Endothelial cell of umbilical vein (primary cell): ENCODE results near the gene UNC5C. TPM values are rescaled to one million over a fixed set of nuclear protein-coding genes. Genes with fewer than 3 reads are reported as not detected.
A peak's percentile ranks its signal among the peaks of the same experiment; 100 is the strongest.
"Not testable (repeated sequence)": the region's sequence is repeated elsewhere in the genome, so short reads cannot be mapped to it uniquely, and the experiment has no call there.

Experiments
- BruUV-seq: library from RNA; stranded (reverse); fragments of 400-500 nt; replicated peaks from 2 replicates; lab custom pipeline; 2021; lab: Mats Ljungman, UMichigan
- CTCF ChIA-PET: fragments of 300-600, 350-600 bp; sonication (Branson Sonifier 250); formaldehyde crosslinking; loops from one replicate; lab custom pipeline; 2021; ENCODE audit warnings: antibody characterized with exemption, inconsistent platforms; lab: Charles Lee
- POLR2A ChIA-PET: fragments of 300-600, 350-600 bp; sonication (Branson Sonifier 250); formaldehyde crosslinking; loops from one replicate; lab custom pipeline; 2021; ENCODE audit warnings: antibody characterized with exemption, inconsistent platforms; lab: Charles Lee
- DNase-seq: peaks from one replicate; pipeline ENCODE4 v3.0.0-alpha.2; 2011; ENCODE audit warnings: low read depth, low spot score
- FAIRE-seq: peaks from 2 replicates; lab custom pipeline; 2011; peaks lifted over from hg19 to GRCh38; lab: Jason Lieb, UNC
- H2AFZ ChIP-seq: 2 replicates; pipeline ENCODE4 v1.6.0; 2012; ENCODE audit warnings: low read depth, low read length, control low read depth, inconsistent platforms
- H3K27ac ChIP-seq: 2 replicates; pipeline ENCODE4 v1.5.1; 2011; ENCODE audit warnings: low read depth, mild to moderate bottlenecking, control low read depth, low read length, moderate library complexity; ENCODE audit not compliant: insufficient read depth
- H3K27me3 ChIP-seq, 2 experiments: 2 replicates each; pipeline versions ENCODE4 v1.6.0 to v1.6.1; 2011; ENCODE audit warnings: low read length in 2 of 2, mixed read lengths in 1 of 2; ENCODE audit not compliant: control insufficient read depth in 2 of 2, insufficient read depth in 2 of 2
- H3K36me3 ChIP-seq, 2 experiments: 2 replicates in 1 of 2; 3 replicates in 1 of 2; pipeline ENCODE4 v1.5.1; 2011; ENCODE audit warnings: low read length in 2 of 2, mild to moderate bottlenecking in 1 of 2, moderate library complexity in 1 of 2; ENCODE audit not compliant: control insufficient read depth in 2 of 2, insufficient read depth in 2 of 2; ENCODE audit errors: extremely low read depth in 1 of 2
- H3K4me1 ChIP-seq: 3 replicates; pipeline ENCODE4 v1.5.1; 2011; ENCODE audit warnings: mild to moderate bottlenecking, low read length; ENCODE audit not compliant: control insufficient read depth, insufficient read depth; ENCODE audit errors: extremely low read depth
- H3K4me2 ChIP-seq: 2 replicates; pipeline ENCODE4 v1.6.1; 2011; ENCODE audit warnings: low read length, control low read depth, mixed read lengths; ENCODE audit not compliant: insufficient read depth
- H3K4me3 ChIP-seq, 3 experiments: fragments of 200-600 bp in 1 of 3; sonication (generic), shearing (Covaris generic) in 1 of 3; replicated peaks in 1 of 3; 2 replicates each; pipeline ENCODE4 v1.5.1; 2011 to 2016; ENCODE audit warnings: control low read depth in 3 of 3, low read length in 3 of 3, mild to moderate bottlenecking in 2 of 3, inconsistent platforms in 1 of 3, low read depth in 1 of 3, moderate library complexity in 1 of 3; ENCODE audit not compliant: insufficient read depth in 1 of 3
- H3K79me2 ChIP-seq: 2 replicates; pipeline ENCODE4 v1.6.0; 2012; ENCODE audit warnings: low read length, inconsistent platforms; ENCODE audit not compliant: control insufficient read depth, insufficient read depth
- H3K9ac ChIP-seq: replicated peaks from 2 replicates; pipeline ENCODE3; 2011; ENCODE audit warnings: low read length, control low read depth; ENCODE audit not compliant: insufficient read depth; ENCODE audit errors: extremely low read depth
- H3K9me1 ChIP-seq: replicated peaks from 3 replicates; pipeline ENCODE4 v1.6.0; 2011; ENCODE audit warnings: mild to moderate bottlenecking, low read length; ENCODE audit not compliant: control insufficient read depth, insufficient read depth; ENCODE audit errors: extremely low read depth
- H3K9me3 ChIP-seq: replicated peaks from 2 replicates; pipeline ENCODE4 v1.5.1; 2012; ENCODE audit warnings: low read length, inconsistent platforms; ENCODE audit not compliant: control insufficient read depth, insufficient read depth
- H4K20me1 ChIP-seq: replicated peaks from 2 replicates; pipeline ENCODE3; 2011; ENCODE audit warnings: mild to moderate bottlenecking, low read length; ENCODE audit not compliant: control insufficient read depth, insufficient read depth; ENCODE audit errors: extremely low read depth
- EZH2 ChIP-seq: IDR thresholded peaks from 2 replicates; pipeline ENCODE4 v1.6.1; 2012; ENCODE audit warnings: borderline replicate concordance, low read depth, mild to moderate bottlenecking, moderate library complexity, low read length, inconsistent platforms; ENCODE audit not compliant: severe bottlenecking
- FOS ChIP-seq: IDR thresholded peaks from 2 replicates; pipeline ENCODE4 v1.6.1; 2011; ENCODE audit warnings: mild to moderate bottlenecking, low read length, moderate library complexity, borderline replicate concordance; ENCODE audit not compliant: insufficient read depth
- GATA2 ChIP-seq: IDR thresholded peaks from 2 replicates; pipeline ENCODE4 v1.7.0; 2011; ENCODE audit warnings: low read depth, mild to moderate bottlenecking, moderate library complexity, mixed read lengths, low read length; ENCODE audit not compliant: insufficient read length, insufficient read depth
- JUN ChIP-seq: IDR thresholded peaks from 2 replicates; pipeline ENCODE4 v1.6.1; 2011; ENCODE audit warnings: borderline replicate concordance, low read depth; ENCODE audit not compliant: insufficient read length, insufficient read depth
- MYC ChIP-seq: IDR thresholded peaks from one replicate; pipeline ENCODE4 v1.6.1; 2011; ENCODE audit warnings: mild to moderate bottlenecking, low read depth, low read length
- POLR2A ChIP-seq: IDR thresholded peaks from 2 replicates; pipeline ENCODE4 v1.6.1; 2012; ENCODE audit warnings: low read depth, mild to moderate bottlenecking, control low read depth, low read length
- POLR2AphosphoS5 ChIP-seq: IDR thresholded peaks from 2 replicates; pipeline ENCODE4 v1.6.1; 2012; ENCODE audit warnings: low read depth, mild to moderate bottlenecking, control low read depth, low read length, moderate library complexity; ENCODE audit not compliant: insufficient read depth
- dilution Hi-C: fragments of 300-500 bp; cut with MboI; formaldehyde crosslinking; loops from one replicate; pipeline ENCODE4 v1.15.0; 2019; ENCODE audit warnings: low sequenced_read_pairs; ENCODE audit not compliant: extremely low pct_ligation_motif_present
- intact Hi-C: fragments of 100-400 bp; cut with micrococcal nuclease; formaldehyde crosslinking; loops from one replicate; pipeline ENCODE4 v1.10.0; 2022
- polyA plus RNA-seq, 4 experiments: library from polyadenylated mRNA; depleted of rRNA in 3 of 4; stranded (reverse) in 3 of 4; unstranded in 1 of 4; fragments of >200 nt; gene quantifications; 2 replicates each; pipeline versions ENCODE4 v1.2.1 to v1.2.3, GENCODE V29; 2011 to 2012; ENCODE audit warnings: missing spikeins in 1 of 4
- total RNA-seq: library from RNA; stranded (reverse); gene quantifications from 2 replicates; pipeline ENCODE4 v1.2.3, GENCODE V29; 2021
- TF ChIP-seq, protein P1 (sequence below), 2 donors: IDR thresholded peaks; 1 replicate in 1 of 2; 2 replicates in 1 of 2; pipeline ENCODE4 v1.5.1; 2011; ENCODE audit warnings: low read length in 2 of 2, mild to moderate bottlenecking in 2 of 2, moderate library complexity in 2 of 2, control low read depth in 1 of 2, inconsistent platforms in 1 of 2, low read depth in 1 of 2; ENCODE audit not compliant: insufficient read depth in 1 of 2; ENCODE audit errors: extremely low read depth in 1 of 2
- TF ChIP-seq, protein P2 (sequence below): IDR thresholded peaks from 2 replicates; pipeline ENCODE4 v1.6.1; 2011; ENCODE audit not compliant: insufficient read depth, insufficient read length

UNC5C gene
- total and polyA plus RNA-seq, 2 donors (not counting 3 experiments of a cell fraction or from before 2014, with no cell fraction given): 0.44 to 0.53 TPM

DNA sequence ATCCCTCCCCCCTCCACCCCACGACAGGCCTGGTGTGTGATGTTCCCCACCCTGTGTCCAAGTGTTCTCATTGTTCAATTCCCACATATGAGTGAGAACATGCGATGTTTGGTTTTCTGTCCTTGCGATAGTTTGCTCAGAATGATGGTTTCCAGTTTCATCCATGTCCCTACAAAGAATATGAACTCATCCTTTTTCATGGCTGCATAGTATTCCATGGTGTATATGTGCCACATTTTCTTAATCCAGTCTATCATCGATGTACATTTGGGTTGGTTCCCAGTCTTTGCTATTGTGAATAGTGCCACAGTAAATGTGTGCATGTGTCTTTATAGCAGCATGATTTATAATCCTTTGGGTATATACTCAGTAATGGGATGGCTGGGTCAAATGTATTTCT is 414.8 kb downstream of the UNC5C start:
- H3K36me3 ChIP-seq, dilution Hi-C loops, H2AFZ ChIP-seq, H3K9ac ChIP-seq, FAIRE-seq, POLR2A ChIA-PET, H4K20me1 ChIP-seq, H3K4me3 ChIP-seq, intact Hi-C loops, H3K27me3 ChIP-seq, H3K9me1 ChIP-seq, DNase-seq, CTCF ChIA-PET, H3K27ac ChIP-seq, BruUV-seq, H3K79me2 ChIP-seq, H3K4me2 ChIP-seq, H3K9me3 ChIP-seq: not testable (repeated sequence)
- H3K4me1 ChIP-seq: peaks cover 15% of the 10 kb centered on the region

DNA sequence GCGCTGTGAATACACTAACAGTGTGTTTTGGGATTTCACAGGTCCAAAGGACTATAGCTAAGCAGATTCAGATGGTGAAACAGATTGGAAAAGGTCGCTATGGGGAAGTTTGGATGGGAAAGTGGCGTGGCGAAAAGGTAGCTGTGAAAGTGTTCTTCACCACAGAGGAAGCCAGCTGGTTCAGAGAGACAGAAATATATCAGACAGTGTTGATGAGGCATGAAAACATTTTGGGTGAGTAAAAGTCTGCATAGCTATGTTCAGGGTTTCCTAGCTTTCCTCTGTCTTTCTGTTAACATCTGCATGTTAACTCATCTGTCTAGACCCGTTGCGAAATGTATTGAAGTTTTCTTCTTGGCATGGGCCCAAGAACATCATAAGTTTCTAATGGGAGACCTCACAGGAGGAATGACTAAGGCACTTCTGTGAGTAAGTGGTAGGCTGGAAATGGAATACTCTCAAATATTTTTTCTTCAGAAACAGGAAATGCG is 418.9 kb downstream of the UNC5C start:
- no peaks in the 10 kb centered on the region for H3K9me1 ChIP-seq
- H3K27me3 ChIP-seq: no peaks in the 10 kb centered on the region
- H4K20me1 ChIP-seq: no peaks in the 10 kb centered on the region
- no peaks in the 10 kb centered on the region for H3K79me2 ChIP-seq
- BruUV-seq: no TSS peak
- no peaks in the 10 kb centered on the region for H3K36me3 ChIP-seq
- peak; percentile 93 for DNase-seq
- ChIA-PET POLR2A (no interaction called here), CTCF (interaction anchor here (0.9 to 1.3 kb wide), 3 partner anchors 17 to 722 kb away, joined by 3 to 6 read pairs (median 4); no protein-coding TSS in a partner anchor)
- H3K4me1 ChIP-seq: peaks cover 16% of the 10 kb centered on the region
- dilution Hi-C loops (no loop called here), intact Hi-C loops (loop anchor here (10.0 kb wide), 2 partner anchors 375 to 825 kb away; partner anchors contain the start of gene BMPR1B)
- H3K9ac ChIP-seq: peak overlapping the region; percentile 77
- peak overlapping the region in 1 of 3 experiments; percentile 50 for H3K4me3 ChIP-seq
- H3K27ac ChIP-seq: peak overlapping the region; percentile 97
- peak overlapping the region; percentile 73 for H2AFZ ChIP-seq
- peak; percentile 86 for FAIRE-seq
- no peak for TF ChIP-seq POLR2A
- peak; percentile 74 for TF ChIP-seq FOS
- no peak for TF ChIP-seq GATA2
- peak; percentile 47 for TF ChIP-seq POLR2AphosphoS5
- TF ChIP-seq, protein P1, sequence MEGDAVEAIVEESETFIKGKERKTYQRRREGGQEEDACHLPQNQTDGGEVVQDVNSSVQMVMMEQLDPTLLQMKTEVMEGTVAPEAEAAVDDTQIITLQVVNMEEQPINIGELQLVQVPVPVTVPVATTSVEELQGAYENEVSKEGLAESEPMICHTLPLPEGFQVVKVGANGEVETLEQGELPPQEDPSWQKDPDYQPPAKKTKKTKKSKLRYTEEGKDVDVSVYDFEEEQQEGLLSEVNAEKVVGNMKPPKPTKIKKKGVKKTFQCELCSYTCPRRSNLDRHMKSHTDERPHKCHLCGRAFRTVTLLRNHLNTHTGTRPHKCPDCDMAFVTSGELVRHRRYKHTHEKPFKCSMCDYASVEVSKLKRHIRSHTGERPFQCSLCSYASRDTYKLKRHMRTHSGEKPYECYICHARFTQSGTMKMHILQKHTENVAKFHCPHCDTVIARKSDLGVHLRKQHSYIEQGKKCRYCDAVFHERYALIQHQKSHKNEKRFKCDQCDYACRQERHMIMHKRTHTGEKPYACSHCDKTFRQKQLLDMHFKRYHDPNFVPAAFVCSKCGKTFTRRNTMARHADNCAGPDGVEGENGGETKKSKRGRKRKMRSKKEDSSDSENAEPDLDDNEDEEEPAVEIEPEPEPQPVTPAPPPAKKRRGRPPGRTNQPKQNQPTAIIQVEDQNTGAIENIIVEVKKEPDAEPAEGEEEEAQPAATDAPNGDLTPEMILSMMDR (IDR thresholded peaks at IDR 0.05; ENCODE audit: extremely low read depth in 1 of 2, insufficient read depth in 1 of 2, low read depth in 1 of 2, low read length in 2 of 2): no peak
- TF ChIP-seq JUN: no peak
- TF ChIP-seq MYC: no peak
- TF ChIP-seq EZH2: no peak
- TF ChIP-seq, protein P2, sequence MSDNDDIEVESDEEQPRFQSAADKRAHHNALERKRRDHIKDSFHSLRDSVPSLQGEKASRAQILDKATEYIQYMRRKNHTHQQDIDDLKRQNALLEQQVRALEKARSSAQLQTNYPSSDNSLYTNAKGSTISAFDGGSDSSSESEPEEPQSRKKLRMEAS: no peak
- peak overlapping the region; percentile 95 for H3K4me2 ChIP-seq
- H3K9me3 ChIP-seq: no peaks in the 10 kb centered on the region
